Fibroblast of skin of right quadriceps (primary cell): ENCODE measurements around the gene VEGFA.

Experiments
- DNase-seq: peaks from one replicate; pipeline ENCODE4 v3.0.0-alpha.2; 2013

Gene VEGFA

DNA sequence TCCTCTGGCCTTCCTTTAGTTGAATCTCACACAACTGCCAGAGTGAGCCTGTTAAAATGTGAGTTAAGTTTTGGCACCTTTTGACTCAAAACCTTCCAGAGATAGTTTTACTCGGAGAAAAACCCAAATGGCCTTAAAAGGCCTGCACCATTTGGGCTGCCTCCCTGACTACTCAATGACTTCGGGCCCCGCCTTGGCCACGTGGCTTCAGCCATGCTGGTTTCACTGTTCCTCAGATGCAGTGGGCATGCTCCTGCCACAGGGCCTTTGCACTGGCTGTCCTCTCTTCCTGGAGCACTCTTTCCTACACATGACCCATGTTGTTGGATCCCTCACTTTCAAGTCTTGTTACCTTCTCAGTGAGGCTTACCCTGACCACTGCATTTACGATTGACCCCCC, 18.3 kb downstream of the VEGFA start:
- DNase-seq, result no peak

DNA sequence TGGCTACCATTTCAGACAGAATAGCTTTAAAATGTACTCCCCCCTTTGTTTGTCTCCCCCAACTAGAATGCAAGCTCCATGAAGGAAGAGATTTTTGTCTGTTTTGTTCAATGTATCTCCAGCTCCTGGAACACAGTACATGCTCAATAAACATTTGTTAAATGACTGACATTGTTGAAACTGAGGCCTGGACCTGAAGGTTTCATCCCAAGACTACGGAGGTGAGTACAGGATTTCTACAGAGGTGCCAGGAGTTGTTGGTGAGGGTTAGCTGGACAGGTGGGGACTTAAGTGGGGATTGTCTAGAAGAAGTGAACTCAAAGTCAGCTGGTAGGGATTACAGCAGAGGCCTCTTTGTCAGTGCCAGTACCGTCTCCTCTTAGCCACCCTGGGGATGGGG, 19.4 kb downstream of the VEGFA start:
- DNase-seq, result no peak

DNA sequence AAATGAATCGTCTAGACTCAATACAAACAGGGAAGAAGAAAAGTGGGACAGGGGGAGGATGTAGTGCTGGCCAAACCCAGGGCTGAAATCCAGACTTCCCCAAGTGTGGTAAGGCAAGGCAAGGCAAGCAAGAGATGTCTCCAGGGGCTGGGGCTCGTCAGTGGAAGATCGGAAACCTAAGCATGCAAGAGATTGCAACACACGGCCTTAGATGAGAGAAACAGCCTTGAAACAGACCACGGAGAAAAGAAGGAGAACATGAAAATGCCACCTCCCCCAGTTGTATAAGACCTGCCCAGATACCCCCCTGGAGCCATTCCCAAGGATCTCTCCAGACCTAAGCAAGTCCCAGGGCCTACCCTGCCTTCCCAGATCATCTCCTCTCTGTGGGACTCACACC, 20.0 kb downstream of the VEGFA start:
- peak; percentile 77 for DNase-seq

DNA sequence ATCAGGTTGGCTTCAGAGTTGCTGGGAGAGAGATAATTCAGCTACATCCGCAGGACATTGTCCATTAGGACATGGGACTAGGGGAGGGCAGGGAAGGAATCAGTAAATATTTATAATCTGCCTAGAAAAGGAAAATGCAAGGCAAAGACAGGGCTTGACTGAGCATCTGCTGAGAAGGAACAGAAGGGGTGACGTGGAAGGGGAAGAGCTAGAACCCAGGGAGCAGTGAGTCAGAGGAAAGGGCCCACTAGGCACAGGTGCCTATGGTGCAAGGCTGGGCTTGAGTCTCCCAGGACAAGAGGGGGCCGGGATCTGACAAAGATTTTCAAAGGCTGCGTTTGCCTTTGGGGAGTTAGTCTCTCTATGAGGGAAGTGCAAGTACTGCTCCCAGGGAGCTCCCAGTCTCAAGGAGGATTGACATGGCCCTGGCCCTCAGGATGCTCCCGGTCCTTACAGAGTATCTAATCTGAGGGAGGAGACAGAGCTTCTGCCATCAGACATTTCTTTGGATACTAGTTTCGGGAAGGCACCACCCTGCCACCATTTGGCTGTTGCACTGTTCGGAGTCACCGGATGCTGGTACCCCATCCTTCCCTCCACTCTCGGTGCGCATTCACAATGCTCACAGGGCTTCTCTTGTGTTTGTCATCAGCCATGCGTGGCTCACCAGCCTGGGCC, 21.9 kb downstream of the VEGFA start:
- no peak for DNase-seq

DNA sequence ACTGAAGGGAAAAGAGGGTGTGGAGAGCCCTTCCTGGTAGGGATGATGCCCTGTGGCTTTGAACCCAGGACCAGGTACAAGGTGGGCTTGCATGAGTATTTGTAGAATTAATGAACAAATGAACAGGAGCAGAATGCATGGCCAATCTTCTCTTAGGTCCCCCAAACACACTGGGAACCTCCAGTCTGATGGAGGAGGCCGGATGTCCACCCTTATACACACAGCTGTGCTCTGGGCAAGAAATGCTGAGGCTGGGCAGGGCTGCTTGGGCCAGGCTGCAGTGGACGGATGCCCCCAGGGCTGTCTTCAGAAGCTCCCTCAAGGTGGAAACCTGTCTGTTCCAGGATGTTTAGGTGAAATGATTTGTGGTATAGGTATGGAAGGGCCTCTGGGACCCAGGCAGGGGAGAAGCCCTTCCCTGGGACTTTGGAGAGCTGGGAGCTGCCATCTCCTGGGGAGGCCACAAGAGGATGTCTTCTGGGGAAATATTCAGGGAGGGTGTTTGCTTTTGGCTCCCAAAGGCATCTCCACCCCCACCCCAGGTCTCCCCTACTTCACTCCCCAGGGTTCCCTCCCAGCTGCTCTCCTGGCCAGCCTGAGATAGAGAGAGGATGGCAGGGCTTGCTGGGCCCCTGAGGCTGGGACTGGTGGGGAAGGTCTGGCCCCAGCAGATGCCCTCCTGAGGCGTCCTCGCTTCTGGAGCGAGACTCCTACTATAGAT, 23.3 kb downstream of the VEGFA start:
- no peak for DNase-seq

DNA sequence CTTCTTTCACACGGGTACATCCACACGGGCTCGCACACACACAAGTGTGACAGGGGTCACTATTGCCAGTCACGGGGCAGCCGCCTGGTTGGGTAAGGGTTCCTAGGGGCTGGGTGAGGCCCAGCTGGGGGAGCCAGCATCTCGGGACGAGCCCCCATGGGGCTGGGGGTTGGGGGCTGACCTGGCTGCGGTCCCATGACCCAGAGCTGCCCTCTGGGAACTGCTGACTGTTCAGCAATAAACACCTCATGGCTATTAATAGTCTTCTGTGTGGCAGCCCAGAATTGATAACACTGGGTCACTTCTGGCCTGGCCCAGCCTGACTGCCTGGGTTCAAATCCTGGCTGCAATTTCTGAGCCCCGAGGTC, 23.8 kb downstream of the VEGFA start:
- no peak for DNase-seq

DNA sequence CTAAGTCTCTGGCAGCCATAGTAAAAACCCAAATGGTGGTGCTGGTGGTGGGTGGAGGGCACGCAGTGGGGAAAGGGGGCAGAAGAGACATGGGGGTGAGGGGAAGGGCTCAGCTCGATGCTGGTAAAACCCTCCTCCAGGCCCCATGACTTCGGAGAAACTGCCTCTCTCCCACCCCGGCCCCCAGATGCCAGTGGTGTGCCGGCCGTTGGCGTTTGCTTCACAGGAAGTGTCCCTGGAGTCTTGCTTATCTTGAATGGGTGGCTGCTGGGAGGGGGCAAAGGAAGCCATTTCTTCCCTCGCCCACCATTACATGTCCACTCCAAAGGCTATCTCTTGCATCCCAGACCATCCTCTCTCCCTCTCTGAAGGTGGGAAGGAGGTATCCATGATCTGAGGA, 25.4 kb downstream of the VEGFA start:
- DNase-seq, result no peak

DNA sequence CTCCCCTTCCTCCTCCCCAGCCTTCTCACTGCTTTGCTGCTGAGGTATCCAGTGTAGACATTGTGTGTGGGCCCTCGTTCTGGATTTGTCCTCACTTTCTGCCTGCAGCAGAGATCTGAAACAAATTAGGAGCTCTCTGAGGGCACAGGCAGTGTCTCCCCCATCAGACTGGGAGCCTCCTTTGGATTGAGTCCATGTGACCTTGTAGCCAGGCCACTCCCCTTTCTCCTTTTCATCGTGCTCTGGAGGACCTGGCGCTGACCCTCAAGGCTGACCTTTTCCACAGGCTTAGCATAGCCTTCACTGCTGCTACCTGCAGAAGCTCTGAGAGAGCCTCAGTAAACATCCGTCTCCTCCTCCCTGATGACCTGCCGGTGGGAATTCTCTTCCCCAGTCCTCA, 26.2 kb downstream of the VEGFA start:
- DNase-seq, result no peak

DNA sequence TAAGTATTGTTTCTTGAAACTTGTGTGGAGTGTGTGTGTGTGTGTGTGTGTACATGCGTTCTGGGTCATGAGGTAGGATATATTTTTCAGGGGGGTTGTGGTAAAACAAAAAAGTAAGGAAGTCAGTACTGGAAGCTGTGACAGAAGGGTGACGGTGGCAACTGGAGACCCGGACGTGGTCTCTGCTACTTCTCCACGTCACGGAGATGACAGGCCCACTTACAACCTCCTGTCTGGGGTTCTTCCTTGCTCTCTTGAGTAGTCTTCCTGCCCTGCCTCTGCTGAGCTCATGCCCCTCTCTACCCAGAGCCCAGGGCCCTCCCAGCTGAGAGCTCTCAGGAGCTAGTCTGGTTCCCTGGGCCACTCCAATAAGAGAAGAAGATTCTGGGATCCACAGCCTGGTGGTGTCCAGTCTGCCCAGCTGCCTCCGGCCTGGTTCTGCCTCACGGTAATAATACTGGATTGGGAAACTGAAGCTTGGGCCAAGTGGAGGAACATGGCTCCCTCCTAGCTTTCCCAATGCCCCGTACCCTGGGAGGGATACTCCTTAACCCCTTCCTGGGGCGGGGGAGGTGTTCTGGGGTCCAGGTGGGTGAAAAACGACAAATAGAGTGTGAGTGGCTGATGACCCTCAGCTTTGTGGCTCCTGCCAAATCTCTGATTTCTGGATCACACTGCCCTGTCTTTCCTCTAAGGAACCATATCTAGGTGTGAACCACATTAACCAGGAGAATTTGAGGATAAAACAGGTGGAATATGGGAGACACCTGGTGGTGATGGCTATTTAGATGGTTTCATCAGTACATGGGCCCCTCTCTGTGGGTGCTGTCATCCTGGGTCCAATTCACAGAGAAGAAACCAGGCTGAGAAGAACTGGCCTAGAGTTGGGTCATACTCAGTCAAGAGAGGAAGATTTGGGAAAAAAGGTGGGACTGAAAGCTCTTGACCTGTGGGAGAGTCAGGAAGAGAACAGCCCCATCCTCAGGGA, 27.2 kb downstream of the VEGFA start:
- DNase-seq, result no peak

DNA sequence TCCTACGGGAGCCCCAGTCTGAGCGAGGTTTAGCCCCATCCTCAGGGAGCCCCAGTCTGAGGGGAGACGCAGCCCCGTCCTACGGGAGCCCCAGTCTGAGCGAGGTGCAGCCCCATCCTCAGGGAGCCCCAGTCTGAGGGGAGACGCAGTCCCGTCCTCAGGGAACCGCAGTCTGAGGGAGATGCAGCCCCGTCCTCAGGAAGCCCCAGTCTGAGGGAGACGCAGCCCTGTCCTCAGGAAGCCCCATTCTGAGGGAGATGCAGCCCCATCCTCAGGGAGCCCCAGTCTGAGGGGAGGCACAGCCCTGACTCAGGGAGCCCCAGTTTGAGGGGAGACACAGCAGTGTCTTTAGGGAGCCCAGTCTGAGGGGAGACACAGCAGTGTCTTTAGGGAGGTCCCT, 27.9 kb downstream of the VEGFA start:
- DNase-seq, result no peak

DNA sequence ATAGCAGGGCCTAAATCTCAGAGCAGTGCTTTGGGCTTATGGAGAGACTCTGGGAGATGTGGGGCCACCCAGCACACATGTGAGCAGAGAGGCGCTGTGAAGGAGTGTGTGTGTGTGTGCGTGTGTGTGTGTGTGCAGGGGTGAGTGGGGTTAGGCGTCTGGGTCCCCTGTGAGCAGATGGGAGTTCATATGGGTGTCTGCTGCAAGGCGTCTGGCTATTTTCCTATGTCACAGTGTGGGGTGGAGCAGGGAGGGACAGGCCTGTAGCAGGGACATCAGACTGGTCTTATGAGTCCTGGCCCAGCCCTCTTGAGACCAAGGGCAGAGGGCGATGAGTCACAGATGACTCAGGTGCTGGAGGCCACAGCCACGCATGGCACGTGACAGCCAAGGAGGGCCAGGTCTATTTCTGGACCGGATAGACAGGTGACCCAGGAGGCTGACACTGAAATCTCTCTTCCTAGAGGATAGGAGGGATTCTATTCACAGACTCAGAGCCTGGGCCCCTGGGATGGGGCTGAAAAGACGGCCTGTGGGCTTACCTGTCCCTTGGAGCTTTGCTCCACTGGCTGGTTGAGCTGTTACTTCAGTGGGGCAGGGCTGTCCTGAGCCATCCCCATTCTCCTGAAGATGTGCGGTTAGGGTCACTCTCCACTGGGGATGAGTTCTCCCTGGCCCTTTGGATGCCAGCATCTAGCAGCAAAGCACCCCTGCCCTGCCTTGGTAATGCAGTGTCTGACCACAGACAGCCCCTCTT, 28.9 kb downstream of the VEGFA start:
- DNase-seq, result no peak

DNA sequence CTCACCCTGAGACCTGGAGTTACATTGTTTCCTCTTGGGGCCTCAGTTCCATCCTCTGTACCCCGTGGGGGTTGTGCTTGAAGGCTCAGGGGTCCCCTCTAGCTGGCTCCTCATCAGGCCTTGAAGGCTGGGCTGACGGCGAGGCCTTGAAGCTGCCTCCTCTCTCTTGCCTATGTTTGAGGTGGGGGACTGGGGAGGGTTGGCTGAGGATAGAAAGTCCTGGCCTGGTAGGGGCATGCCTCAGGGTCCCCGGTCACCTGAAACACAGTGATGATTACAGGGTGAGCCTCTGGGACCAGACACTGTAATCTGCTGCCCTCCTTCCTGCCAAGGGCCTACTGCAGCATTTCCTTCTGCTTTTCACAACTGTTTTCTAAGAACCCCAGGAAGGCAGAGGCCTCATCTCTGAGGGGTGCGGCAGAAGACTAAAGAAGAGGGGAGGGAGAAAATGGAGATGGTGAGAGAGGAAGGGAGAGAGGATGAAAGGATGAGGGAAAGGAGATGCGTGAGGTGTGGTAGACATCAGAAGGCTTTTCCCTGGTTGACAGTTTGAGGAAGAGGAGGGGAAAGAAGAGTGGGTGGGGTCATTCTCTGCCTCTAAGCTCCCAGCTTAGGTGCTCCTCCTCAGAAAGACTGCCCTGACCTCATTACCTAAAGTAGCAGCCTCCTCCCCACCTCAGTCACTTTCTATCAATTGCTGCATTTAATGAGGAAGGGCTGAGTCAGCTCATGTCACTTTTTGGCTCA, 29.7 kb downstream of the VEGFA start:
- DNase-seq, result no peak

DNA sequence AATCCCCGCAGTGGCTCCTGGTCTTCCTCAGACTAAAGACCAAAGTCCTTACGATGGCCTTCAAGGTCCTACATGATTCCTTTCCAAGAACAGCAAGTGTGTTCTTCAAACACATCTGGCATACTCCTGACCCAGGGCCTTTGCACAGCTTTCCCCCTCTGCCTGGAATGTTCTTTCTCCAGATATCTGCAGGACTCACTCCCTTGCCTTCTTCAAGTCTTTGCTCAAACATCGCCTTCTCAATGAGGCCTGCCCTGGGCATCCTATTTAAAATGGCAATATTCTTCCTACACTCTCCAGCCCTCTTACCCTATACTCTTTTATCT, 30.2 kb downstream of the VEGFA start:
- DNase-seq, result no peak

DNA sequence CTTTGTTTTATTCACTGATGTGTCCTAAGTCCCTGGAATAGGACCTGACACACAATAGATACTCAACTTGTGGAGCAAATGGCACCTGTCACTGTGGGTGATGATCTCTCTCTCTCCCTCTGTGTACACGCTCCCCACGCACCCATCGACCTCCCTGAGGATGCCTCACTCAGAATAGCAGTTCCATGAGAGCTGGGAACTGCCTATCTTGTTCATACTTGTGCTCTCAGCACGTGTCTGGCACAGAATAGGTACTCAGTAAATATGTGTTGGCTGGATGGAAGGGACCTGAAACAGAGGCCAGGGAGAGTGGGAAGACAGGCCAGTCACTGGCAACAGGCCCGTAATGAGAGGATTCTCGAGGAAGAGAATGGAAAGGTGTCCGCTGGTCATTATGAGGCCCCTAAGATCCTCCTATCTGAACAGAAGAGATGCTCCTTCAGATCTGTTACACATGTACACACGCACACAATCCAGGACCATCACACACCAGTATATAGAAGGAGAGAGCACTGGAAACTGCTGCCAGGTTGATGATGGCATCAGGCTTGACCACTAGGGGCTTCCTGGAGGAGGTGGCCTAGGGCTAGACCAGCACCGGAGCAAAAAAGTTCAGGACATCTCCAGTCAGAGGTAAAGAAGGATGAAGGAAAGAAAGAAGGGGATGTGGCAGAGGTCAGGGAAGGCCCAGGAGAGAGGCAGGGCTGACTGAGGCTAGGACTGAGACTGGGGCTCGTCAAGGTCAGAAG, 30.9 kb downstream of the VEGFA start:
- DNase-seq, result no peak

DNA sequence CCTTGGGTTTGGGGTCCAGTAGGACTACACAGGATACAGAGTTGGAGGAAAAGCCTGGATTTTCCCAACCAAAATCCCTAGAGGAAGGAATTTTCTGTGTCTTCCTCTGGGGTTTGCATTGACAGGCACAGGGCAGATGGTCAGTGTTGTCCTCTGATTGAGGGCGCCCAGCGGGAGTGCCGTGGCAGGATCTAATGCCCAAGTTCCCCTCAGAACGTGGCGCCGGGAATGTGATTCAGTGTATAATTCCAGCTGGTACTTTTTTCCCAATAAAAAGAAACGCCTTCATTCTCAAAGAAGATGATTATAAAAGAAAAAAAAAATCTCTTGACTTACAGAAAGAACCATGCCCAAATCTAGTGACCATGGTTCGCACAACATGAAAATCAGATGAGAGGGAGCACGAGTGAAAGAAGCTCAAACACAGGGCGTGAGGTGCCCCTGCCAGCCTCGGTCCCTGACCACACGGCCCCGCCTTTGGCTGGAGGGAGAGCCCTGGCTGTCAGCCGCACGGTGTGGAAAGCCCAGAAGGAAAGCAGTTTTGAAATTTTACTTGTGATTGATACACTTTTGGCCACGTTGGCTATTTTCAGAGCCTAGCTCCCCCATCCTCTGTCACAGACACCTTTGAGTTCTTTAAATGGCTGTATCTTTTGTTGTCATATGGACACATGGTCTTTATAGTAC, 31.6 kb downstream of the VEGFA start:
- DNase-seq, result no peak

DNA sequence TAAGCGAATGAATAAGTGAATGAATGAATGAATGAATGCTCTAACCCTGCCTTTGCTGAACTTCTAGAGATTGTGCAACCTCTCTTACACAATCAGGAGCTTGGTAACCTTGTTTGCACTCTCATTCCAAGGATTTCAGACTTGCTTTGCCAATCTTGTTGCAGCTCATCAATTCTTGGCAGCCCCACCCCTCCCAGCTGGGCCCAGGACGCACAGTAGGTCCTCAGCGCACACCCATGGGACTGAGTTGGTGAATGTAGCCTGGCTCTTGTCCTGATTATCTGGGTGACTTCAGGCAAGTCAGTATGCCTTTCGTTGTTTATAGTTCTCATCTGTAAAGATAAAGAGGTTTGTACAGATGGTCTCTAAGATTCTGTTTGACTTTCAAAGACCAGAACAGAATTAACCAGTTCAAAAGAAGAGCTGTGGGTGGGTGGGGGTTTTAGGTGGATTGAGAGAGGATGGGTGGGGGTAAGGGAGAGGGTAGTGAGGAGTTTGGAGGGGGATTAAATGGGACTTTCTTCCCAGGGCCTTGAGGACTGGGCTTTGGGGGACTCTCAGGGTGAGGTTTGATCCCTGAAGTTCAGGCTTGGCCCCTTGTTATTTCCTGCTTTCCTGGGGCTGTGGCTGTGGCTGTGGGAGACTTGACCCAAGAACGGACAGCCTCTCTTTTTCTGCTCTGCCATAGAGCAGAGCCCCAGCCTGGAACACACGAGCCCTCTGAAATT, 33.2 kb downstream of the VEGFA start:
- DNase-seq, result no peak

DNA sequence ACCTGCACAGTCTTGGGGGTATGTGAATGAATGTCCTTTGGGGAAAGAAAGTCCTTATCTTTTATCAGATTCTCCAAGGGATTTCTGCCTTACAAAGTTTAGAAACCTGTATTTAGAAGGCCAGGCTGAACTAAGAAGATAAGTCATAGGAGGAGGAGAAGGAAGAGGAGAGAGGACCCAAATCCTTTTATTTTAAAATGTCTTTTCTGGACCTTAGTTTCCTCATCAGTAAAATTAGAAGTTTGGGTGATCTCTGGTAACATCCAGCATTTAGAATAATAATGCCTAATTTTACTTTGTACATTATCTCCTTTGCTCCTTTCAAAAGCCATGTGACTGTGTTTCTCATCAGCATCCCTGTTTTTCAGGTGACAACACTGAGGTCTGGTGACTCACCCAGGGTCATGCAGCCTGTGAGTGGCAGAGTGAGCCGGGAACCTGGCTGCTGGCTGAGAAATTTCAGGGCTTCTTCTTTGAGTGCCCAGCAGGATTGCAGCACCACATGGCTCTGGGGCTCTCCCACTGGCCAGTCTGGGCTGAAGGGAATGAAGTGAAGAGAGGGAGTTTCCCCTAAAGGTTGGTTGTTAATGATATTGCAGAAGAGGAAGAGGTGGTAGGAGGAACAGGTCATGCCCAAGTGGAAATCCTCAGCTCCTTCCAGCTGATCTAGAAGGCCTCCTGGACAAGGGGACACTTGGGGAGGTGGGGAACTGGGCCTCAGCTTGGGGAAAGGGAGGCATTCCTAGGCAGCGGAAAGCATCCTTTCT, 34.0 kb downstream of the VEGFA start:
- no peak for DNase-seq

DNA sequence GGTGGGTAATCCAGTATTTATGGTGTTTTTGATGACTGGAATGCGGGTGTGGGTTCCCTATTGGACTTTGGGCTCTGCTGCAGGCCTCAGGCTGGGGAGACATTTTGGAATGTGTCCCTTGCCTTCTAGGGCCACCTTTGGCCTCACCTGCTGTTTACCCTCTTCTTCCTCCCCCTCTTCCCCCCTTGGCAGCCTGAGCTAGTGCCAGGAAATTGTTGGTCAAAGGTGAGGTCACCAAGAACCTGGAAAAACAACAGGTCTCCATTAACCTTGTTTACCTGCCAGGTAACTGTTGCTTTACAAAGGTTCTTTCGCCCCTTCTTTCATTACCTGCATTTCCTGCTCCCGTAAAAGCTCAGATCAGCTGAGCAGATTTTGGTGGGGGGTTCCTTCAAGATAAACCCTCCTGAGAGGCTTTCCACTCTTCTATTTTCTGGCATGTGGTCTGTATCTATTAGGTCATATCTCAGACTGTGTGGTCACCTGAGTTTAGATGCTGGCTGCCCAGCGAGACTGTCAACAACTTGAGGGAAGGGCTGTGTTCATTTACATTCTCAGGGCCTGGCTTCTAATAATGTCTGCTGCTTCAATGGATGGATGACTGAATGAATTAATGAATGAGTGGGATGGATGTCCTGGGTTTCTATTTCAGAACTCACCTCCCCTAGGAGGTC, 34.7 kb downstream of the VEGFA start:
- DNase-seq, result no peak

DNA sequence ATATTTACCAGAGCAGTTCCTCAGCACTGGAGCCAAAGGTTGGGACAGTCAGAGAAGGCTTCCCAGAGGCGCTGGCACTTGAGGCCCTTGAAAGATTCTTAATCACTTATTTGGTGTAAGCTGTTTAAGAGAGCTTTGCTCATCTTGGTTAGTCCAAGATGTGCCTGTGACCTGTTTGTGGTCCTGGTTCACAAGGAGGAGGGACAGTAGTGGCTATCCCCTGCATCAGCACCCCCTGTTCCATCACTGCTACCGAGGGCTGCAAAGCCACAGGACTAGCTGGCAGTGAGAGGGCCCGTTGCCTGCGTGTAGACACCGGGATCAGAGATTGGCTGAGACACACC, 35.7 kb downstream of the VEGFA start:
- no peak for DNase-seq
